Esophagus squamous epithelium (tissue), 4 donors: ENCODE measurements around the gene TAF10.

Source experiments
- POLR2A ChIP-seq, 4 donors: fragments of 450-650 bp; IDR thresholded peaks; one replicate each; pipeline ENCODE4 v1.6.1; 2017; ENCODE audit warnings: antibody characterized with exemption in 4 of 4, mild to moderate bottlenecking in 4 of 4, moderate library complexity in 3 of 4
- TF ChIP-seq, protein P1 (sequence below), 6 experiments: fragments of 450-650 bp in 4 of 6; fragments of 200-600 bp in 2 of 6; sonication (generic) in 2 of 6; IDR thresholded peaks; one replicate each; pipeline ENCODE4 v1.5.1; 2016 to 2019; ENCODE audit warnings: antibody characterized with exemption in 6 of 6, mild to moderate bottlenecking in 4 of 6, moderate library complexity in 4 of 6

GRCh38 chr11:6576471-6577373, 35.3 kb downstream of the TAF10 start:
- TF ChIP-seq, protein P1, sequence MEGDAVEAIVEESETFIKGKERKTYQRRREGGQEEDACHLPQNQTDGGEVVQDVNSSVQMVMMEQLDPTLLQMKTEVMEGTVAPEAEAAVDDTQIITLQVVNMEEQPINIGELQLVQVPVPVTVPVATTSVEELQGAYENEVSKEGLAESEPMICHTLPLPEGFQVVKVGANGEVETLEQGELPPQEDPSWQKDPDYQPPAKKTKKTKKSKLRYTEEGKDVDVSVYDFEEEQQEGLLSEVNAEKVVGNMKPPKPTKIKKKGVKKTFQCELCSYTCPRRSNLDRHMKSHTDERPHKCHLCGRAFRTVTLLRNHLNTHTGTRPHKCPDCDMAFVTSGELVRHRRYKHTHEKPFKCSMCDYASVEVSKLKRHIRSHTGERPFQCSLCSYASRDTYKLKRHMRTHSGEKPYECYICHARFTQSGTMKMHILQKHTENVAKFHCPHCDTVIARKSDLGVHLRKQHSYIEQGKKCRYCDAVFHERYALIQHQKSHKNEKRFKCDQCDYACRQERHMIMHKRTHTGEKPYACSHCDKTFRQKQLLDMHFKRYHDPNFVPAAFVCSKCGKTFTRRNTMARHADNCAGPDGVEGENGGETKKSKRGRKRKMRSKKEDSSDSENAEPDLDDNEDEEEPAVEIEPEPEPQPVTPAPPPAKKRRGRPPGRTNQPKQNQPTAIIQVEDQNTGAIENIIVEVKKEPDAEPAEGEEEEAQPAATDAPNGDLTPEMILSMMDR (IDR thresholded peaks at IDR 0.05) = no peak
- no peak for TF ChIP-seq POLR2A (IDR thresholded peaks at IDR 0.05)
